Measurements from ENCODE around the gene TNK1.

DNA sequence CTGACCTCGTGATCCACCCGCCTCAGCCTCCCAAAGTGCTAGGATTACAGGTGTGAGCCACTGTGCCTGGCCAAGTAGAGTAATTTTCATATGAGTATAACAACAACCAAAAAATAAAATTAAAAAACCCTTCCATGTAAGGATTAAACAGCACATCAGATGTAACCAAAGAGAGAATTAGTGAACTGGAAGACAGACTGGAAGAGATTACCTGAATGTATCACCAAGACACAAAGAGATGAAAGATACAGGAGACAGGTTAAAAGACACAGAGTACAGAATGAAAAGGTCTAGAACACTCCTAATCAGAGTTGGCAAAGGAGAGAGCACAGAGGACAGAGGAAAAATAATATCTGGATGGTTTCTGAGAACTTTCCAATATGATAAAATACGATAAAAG, 1.8 kb upstream of the TNK1 start:
- TF ChIP-seq, protein P1, sequence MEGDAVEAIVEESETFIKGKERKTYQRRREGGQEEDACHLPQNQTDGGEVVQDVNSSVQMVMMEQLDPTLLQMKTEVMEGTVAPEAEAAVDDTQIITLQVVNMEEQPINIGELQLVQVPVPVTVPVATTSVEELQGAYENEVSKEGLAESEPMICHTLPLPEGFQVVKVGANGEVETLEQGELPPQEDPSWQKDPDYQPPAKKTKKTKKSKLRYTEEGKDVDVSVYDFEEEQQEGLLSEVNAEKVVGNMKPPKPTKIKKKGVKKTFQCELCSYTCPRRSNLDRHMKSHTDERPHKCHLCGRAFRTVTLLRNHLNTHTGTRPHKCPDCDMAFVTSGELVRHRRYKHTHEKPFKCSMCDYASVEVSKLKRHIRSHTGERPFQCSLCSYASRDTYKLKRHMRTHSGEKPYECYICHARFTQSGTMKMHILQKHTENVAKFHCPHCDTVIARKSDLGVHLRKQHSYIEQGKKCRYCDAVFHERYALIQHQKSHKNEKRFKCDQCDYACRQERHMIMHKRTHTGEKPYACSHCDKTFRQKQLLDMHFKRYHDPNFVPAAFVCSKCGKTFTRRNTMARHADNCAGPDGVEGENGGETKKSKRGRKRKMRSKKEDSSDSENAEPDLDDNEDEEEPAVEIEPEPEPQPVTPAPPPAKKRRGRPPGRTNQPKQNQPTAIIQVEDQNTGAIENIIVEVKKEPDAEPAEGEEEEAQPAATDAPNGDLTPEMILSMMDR (IDR thresholded peaks at IDR 0.05; ENCODE audit: low read length): no peak
- TF ChIP-seq EZH2 (IDR thresholded peaks at IDR 0.05; ENCODE audit: borderline replicate concordance, low read length): no peak
